WTC11 (cell line): ENCODE results near the gene PLXNB1. TPM values are rescaled to one million over a fixed set of nuclear protein-coding genes. Genes with fewer than 3 reads are reported as not detected.

Experiments
- ATAC-seq: fragments of 200-7000 bp; cut with Tn5 transposase; 2 replicates; pipeline ENCODE4 v1.10.0; 2021; ENCODE audit warnings: mild to moderate bottlenecking, moderate library complexity
- CTCF ChIA-PET: fragments of 300-600 bp; sonication (Branson Sonifier 250); formaldehyde crosslinking; loops from one replicate; lab custom pipeline; 2021; ENCODE audit warnings: antibody characterized with exemption; lab: Charles Lee
- POLR2A ChIA-PET: fragments of 350-600 bp; sonication (Branson Sonifier 250); formaldehyde crosslinking; loops from one replicate; lab custom pipeline; 2021; ENCODE audit warnings: antibody characterized with exemption; lab: Charles Lee
- DNase-seq: peaks from one replicate; pipeline ENCODE4 v3.0.0; 2021; ENCODE audit warnings: low spot score
- H3K27ac Mint-ChIP-seq: 2 replicates; pipeline ENCODE4 v1.8.0; 2021; ENCODE audit warnings: mixed read lengths
- H3K27me3 Mint-ChIP-seq: 2 replicates; pipeline ENCODE4 v1.8.0; 2021; ENCODE audit warnings: low read depth, mild to moderate bottlenecking, moderate library complexity, mixed read lengths
- H3K36me3 Mint-ChIP-seq: 2 replicates; pipeline ENCODE4 v1.8.0; 2021; ENCODE audit warnings: mixed read lengths
- H3K4me1 Mint-ChIP-seq: 2 replicates; pipeline ENCODE4 v1.8.0; 2022; ENCODE audit warnings: mixed read lengths
- H3K4me3 Mint-ChIP-seq: 2 replicates; pipeline ENCODE4 v1.8.0; 2021; ENCODE audit warnings: mild to moderate bottlenecking, moderate library complexity, mixed read lengths
- H3K9me3 Mint-ChIP-seq: 2 replicates; pipeline ENCODE4 v1.8.0; 2021; ENCODE audit warnings: mixed read lengths
- ESRRA ChIP-seq: sonication (generic); formaldehyde crosslinking; IDR thresholded peaks from 2 replicates; pipeline ENCODE4 v1.8.1; 2022; ENCODE audit warnings: mild to moderate bottlenecking, missing genetic modification reagents, borderline replicate concordance
- ETV6 ChIP-seq: sonication (generic); formaldehyde crosslinking; IDR thresholded peaks from 2 replicates; pipeline ENCODE4 v1.8.1; 2022; ENCODE audit warnings: mild to moderate bottlenecking, missing genetic modification reagents
- FOXK1 ChIP-seq: sonication (generic); formaldehyde crosslinking; IDR thresholded peaks from 2 replicates; pipeline ENCODE4 v1.8.0; 2022; ENCODE audit warnings: mild to moderate bottlenecking, moderate library complexity, missing genetic modification reagents
- GRHL2 ChIP-seq: fragments of 250-450 bp; sonication (Bioruptor Pico); IDR thresholded peaks from 2 replicates; pipeline ENCODE4 v1.8.0; 2022; ENCODE audit warnings: mild to moderate bottlenecking, moderate library complexity; ENCODE audit not compliant: insufficient replicate concordance, severe bottlenecking
- JAZF1 ChIP-seq: fragments of 250-450 bp; sonication (Bioruptor Pico); IDR thresholded peaks from 2 replicates; pipeline ENCODE4 v1.9.0; 2021; ENCODE audit warnings: moderate library complexity, mild to moderate bottlenecking, inconsistent platforms
- MYBL2 ChIP-seq: sonication (generic); formaldehyde crosslinking; IDR thresholded peaks from 2 replicates; pipeline ENCODE4 v1.8.1; 2023; ENCODE audit warnings: mild to moderate bottlenecking, moderate library complexity, missing genetic modification reagents
- TEAD1 ChIP-seq: sonication (generic); formaldehyde crosslinking; IDR thresholded peaks from 2 replicates; pipeline ENCODE4 v1.8.0; 2022; ENCODE audit warnings: mild to moderate bottlenecking, missing genetic modification reagents
- ZNF396 ChIP-seq: fragments of 250-450 bp; sonication (Bioruptor Pico); IDR thresholded peaks from 2 replicates; pipeline ENCODE4 v1.8.0; 2021; ENCODE audit warnings: mild to moderate bottlenecking, moderate library complexity, borderline replicate concordance
- ZNF416 ChIP-seq: fragments of 250-450 bp; sonication (Bioruptor Pico); IDR thresholded peaks from 2 replicates; pipeline ENCODE4 v1.9.0; 2021; ENCODE audit warnings: mild to moderate bottlenecking, inconsistent platforms
- total RNA-seq: library from RNA; stranded (reverse); gene quantifications from 3 replicates; pipeline ENCODE4 v1.2.3, GENCODE V29; 2021
- TF ChIP-seq, protein P1 (sequence below): fragments of 200-600 bp; IDR thresholded peaks from 2 replicates; pipeline ENCODE4 v1.8.0; 2022; ENCODE audit warnings: antibody characterized with exemption
- TF ChIP-seq, protein P2 (sequence below): sonication (generic); formaldehyde crosslinking; IDR thresholded peaks from 2 replicates; pipeline ENCODE4 v1.8.0; 2023; ENCODE audit warnings: missing genetic modification reagents
- TF ChIP-seq, protein P3 (sequence below): sonication (generic); formaldehyde crosslinking; IDR thresholded peaks from 2 replicates; pipeline ENCODE4 v1.8.1; 2023; ENCODE audit warnings: mild to moderate bottlenecking, missing genetic modification reagents
- TF ChIP-seq, protein P4 (sequence below): fragments of 250-450 bp; sonication (Bioruptor Pico); conservative IDR thresholded peaks from 2 replicates; pipeline ENCODE4 v1.9.0; 2021; ENCODE audit warnings: mild to moderate bottlenecking
- TF ChIP-seq, protein P5 (sequence below): sonication (generic); formaldehyde crosslinking; IDR thresholded peaks from 2 replicates; pipeline ENCODE4 v1.8.1; 2022; ENCODE audit warnings: low read depth, mild to moderate bottlenecking, moderate library complexity, missing genetic modification reagents, borderline replicate concordance
- TF ChIP-seq, protein P6 (sequence below): sonication (generic); formaldehyde crosslinking; IDR thresholded peaks from 2 replicates; pipeline ENCODE4 v1.8.0; 2022; ENCODE audit warnings: mild to moderate bottlenecking, missing genetic modification reagents
- TF ChIP-seq, protein P7 (sequence below): sonication (generic); formaldehyde crosslinking; IDR thresholded peaks from 2 replicates; pipeline ENCODE4 v1.8.1; 2022; ENCODE audit warnings: mild to moderate bottlenecking, missing genetic modification reagents, moderate library complexity, borderline replicate concordance

The PLXNB1 gene
- total RNA-seq, 1 experiment from 2014 or later = 143 TPM

DNA sequence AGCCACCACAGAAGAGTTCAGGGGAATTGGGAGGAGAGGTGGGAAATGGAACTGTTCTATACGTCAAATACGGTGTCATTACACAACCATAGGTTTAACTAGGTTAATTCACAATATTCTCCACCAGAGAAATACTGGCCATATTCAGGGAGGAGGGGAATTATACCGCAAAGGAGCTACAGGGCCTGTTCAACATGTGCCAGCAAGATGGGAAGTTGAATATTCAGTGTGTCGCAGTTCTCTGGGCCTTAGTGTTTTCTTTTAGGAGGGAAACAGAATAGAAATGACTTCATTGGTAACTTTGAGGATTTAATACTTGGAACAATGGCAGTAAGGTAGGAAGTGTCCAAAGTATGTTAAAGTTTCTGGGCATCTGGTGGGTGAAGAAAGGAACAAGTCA lies 75.9 kb downstream of the PLXNB1 start:
- Mint-ChIP-seq H3K27me3 (peaks cover 58% of the 10 kb centered on the region), H3K4me3 (no peak overlapping the region), H3K4me1 (no peaks in the 10 kb centered on the region), H3K9me3 (peaks cover 15% of the 10 kb centered on the region), H3K27ac (no peak overlapping the region), H3K36me3 (no peaks in the 10 kb centered on the region)
- no peak for DNase-seq
- no peak for ATAC-seq
- CTCF ChIA-PET = no interaction called here
- no peak for TF ChIP-seq ETV6 (CRISPR knock-in tag)
- TF ChIP-seq TEAD1 (CRISPR knock-in tag) = no peak
- TF ChIP-seq, protein P1, sequence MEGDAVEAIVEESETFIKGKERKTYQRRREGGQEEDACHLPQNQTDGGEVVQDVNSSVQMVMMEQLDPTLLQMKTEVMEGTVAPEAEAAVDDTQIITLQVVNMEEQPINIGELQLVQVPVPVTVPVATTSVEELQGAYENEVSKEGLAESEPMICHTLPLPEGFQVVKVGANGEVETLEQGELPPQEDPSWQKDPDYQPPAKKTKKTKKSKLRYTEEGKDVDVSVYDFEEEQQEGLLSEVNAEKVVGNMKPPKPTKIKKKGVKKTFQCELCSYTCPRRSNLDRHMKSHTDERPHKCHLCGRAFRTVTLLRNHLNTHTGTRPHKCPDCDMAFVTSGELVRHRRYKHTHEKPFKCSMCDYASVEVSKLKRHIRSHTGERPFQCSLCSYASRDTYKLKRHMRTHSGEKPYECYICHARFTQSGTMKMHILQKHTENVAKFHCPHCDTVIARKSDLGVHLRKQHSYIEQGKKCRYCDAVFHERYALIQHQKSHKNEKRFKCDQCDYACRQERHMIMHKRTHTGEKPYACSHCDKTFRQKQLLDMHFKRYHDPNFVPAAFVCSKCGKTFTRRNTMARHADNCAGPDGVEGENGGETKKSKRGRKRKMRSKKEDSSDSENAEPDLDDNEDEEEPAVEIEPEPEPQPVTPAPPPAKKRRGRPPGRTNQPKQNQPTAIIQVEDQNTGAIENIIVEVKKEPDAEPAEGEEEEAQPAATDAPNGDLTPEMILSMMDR = no peak
- no peak for TF ChIP-seq JAZF1 (CRISPR knock-in tag)
- no peak for TF ChIP-seq FOXK1 (CRISPR knock-in tag)
- TF ChIP-seq, protein P2, sequence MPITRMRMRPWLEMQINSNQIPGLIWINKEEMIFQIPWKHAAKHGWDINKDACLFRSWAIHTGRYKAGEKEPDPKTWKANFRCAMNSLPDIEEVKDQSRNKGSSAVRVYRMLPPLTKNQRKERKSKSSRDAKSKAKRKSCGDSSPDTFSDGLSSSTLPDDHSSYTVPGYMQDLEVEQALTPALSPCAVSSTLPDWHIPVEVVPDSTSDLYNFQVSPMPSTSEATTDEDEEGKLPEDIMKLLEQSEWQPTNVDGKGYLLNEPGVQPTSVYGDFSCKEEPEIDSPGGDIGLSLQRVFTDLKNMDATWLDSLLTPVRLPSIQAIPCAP (CRISPR knock-in tag) = no peak
- no peak for TF ChIP-seq MYBL2 (CRISPR knock-in tag)
- TF ChIP-seq, protein P3, sequence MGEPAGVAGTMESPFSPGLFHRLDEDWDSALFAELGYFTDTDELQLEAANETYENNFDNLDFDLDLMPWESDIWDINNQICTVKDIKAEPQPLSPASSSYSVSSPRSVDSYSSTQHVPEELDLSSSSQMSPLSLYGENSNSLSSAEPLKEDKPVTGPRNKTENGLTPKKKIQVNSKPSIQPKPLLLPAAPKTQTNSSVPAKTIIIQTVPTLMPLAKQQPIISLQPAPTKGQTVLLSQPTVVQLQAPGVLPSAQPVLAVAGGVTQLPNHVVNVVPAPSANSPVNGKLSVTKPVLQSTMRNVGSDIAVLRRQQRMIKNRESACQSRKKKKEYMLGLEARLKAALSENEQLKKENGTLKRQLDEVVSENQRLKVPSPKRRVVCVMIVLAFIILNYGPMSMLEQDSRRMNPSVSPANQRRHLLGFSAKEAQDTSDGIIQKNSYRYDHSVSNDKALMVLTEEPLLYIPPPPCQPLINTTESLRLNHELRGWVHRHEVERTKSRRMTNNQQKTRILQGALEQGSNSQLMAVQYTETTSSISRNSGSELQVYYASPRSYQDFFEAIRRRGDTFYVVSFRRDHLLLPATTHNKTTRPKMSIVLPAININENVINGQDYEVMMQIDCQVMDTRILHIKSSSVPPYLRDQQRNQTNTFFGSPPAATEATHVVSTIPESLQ (CRISPR knock-in tag) = no peak
- TF ChIP-seq ZNF396 (CRISPR knock-in tag) = no peak
- TF ChIP-seq GRHL2 = no peak
- no peak for TF ChIP-seq ZNF416 (CRISPR knock-in tag)
- TF ChIP-seq, protein P4, sequence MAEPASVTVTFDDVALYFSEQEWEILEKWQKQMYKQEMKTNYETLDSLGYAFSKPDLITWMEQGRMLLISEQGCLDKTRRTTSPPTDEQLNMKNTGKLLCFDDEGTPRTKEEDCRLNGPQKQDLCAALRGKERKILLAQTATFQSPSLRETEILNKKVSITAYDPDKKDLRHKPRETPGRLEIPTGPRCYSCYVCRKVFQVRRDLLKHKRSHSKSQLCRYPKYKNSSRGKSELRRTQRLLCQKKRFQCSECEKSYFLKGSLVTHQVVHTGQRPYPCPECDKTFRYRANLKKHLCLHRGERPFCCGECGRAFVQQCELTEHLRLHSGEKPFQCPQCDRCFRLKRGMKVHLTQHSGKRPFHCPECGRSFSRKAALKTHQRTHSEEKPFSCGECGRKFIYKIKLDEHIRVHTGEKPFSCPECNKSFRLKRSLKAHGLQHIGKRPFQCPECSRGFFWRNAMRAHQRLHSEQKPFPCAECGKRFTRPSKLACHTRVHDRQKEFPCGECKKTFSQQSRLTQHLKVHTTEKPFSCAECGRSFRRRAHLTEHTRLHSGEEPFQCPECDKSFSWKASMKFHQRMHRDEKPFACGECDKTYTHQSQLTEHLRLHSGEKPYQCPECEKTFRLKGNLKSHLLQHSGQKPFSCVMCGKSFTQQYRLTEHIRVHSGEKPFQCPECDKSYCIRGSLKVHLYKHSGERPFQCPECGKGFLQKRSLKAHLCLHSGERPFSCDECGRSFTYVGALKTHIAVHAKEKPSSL (CRISPR knock-in tag) = no peak
- TF ChIP-seq ESRRA (CRISPR knock-in tag) = no peak
- TF ChIP-seq, protein P5, sequence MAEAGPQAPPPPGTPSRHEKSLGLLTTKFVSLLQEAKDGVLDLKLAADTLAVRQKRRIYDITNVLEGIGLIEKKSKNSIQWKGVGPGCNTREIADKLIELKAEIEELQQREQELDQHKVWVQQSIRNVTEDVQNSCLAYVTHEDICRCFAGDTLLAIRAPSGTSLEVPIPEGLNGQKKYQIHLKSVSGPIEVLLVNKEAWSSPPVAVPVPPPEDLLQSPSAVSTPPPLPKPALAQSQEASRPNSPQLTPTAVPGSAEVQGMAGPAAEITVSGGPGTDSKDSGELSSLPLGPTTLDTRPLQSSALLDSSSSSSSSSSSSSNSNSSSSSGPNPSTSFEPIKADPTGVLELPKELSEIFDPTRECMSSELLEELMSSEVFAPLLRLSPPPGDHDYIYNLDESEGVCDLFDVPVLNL (CRISPR knock-in tag) = no peak
- TF ChIP-seq, protein P6, sequence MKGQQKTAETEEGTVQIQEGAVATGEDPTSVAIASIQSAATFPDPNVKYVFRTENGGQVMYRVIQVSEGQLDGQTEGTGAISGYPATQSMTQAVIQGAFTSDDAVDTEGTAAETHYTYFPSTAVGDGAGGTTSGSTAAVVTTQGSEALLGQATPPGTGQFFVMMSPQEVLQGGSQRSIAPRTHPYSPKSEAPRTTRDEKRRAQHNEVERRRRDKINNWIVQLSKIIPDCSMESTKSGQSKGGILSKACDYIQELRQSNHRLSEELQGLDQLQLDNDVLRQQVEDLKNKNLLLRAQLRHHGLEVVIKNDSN (CRISPR knock-in tag) = no peak
- TF ChIP-seq, protein P7, sequence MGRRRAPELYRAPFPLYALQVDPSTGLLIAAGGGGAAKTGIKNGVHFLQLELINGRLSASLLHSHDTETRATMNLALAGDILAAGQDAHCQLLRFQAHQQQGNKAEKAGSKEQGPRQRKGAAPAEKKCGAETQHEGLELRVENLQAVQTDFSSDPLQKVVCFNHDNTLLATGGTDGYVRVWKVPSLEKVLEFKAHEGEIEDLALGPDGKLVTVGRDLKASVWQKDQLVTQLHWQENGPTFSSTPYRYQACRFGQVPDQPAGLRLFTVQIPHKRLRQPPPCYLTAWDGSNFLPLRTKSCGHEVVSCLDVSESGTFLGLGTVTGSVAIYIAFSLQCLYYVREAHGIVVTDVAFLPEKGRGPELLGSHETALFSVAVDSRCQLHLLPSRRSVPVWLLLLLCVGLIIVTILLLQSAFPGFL (CRISPR knock-in tag) = no peak
- POLR2A ChIA-PET = no interaction called here

Other genes starting within 250 kb of the PLXNB1 start
- 52.4 to 57.6 TPM (median 54.7 TPM) in 3 replicates for gene CDC25A, start 241.7 kb downstream of the PLXNB1 start, total RNA-seq
- gene CAMP, start 206.6 kb downstream of the PLXNB1 start, total RNA-seq = not detected in 3 replicates
- 96.1 to 104 TPM (median 102 TPM) in 3 replicates for gene ZNF589, start 189.0 kb downstream of the PLXNB1 start, total RNA-seq
- 9.9 to 13.4 TPM (median 11.0 TPM) in 3 replicates for gene NME6, start 128.7 kb downstream of the PLXNB1 start, total RNA-seq
- not detected in 3 replicates for gene SPINK8, start 96.4 kb downstream of the PLXNB1 start, total RNA-seq
- 1.9 to 2.5 TPM (median 2.0 TPM) in 3 replicates for gene FBXW12, start 57.9 kb downstream of the PLXNB1 start, total RNA-seq
- gene CCDC51, start 10.0 kb upstream of the PLXNB1 start, total RNA-seq = 23.9 to 25.1 TPM (median 24.7 TPM) in 3 replicates
- gene TMA7, start 10.2 kb upstream of the PLXNB1 start, total RNA-seq = 281 to 318 TPM (median 285 TPM) in 3 replicates
- 15.5 to 18.2 TPM (median 15.6 TPM) in 3 replicates for gene ATRIP, start 16.7 kb upstream of the PLXNB1 start, total RNA-seq
- gene SHISA5, start 74.1 kb upstream of the PLXNB1 start, total RNA-seq = 137 to 165 TPM (median 158 TPM) in 3 replicates
- 18.0 to 26.8 TPM (median 26.7 TPM) in 3 replicates for gene PFKFB4, start 126.7 kb upstream of the PLXNB1 start, total RNA-seq
- gene UCN2, start 133.7 kb upstream of the PLXNB1 start, total RNA-seq = 0.34 to 0.46 TPM in 2 of 3 replicates, not detected in the other
- 8.1 to 16.1 TPM (median 15.4 TPM) in 3 replicates for gene COL7A1, start 165.2 kb upstream of the PLXNB1 start, total RNA-seq
- gene UQCRC1, start 179.6 kb upstream of the PLXNB1 start, total RNA-seq = 313 to 326 TPM (median 323 TPM) in 3 replicates
- 0.53 to 0.66 TPM in 2 of 3 replicates, not detected in the other for gene TMEM89, start 191.7 kb upstream of the PLXNB1 start, total RNA-seq
- 57.2 to 58.9 TPM (median 57.8 TPM) in 3 replicates for gene SLC26A6, start 205.4 kb upstream of the PLXNB1 start, total RNA-seq
- gene CELSR3, start 232.8 kb upstream of the PLXNB1 start, total RNA-seq = 27.9 to 35.7 TPM (median 32.7 TPM) in 3 replicates